Fibroblast of mammary gland (primary cell): ENCODE measurements around the gene HYAL3.
"Not testable (repeated sequence)": the region's sequence is repeated elsewhere in the genome, so short reads cannot be mapped to it uniquely, and the experiment has no call there.

Experiments
- DNase-seq: peaks from one replicate; pipeline ENCODE4 v3.0.0-alpha.2; 2010; ENCODE audit warnings: low read depth
- H3K4me3 ChIP-seq: 2 replicates; pipeline ENCODE4 v1.5.1; 2011; ENCODE audit warnings: low read depth, mild to moderate bottlenecking, low read length, moderate library complexity; ENCODE audit not compliant: control insufficient read depth
- TF ChIP-seq, protein P1 (sequence below): conservative IDR thresholded peaks from 2 replicates; pipeline ENCODE4 v1.5.1; 2011; ENCODE audit warnings: low read depth, low read length, inconsistent platforms; ENCODE audit not compliant: control insufficient read depth, insufficient read depth

Gene HYAL3

DNA sequence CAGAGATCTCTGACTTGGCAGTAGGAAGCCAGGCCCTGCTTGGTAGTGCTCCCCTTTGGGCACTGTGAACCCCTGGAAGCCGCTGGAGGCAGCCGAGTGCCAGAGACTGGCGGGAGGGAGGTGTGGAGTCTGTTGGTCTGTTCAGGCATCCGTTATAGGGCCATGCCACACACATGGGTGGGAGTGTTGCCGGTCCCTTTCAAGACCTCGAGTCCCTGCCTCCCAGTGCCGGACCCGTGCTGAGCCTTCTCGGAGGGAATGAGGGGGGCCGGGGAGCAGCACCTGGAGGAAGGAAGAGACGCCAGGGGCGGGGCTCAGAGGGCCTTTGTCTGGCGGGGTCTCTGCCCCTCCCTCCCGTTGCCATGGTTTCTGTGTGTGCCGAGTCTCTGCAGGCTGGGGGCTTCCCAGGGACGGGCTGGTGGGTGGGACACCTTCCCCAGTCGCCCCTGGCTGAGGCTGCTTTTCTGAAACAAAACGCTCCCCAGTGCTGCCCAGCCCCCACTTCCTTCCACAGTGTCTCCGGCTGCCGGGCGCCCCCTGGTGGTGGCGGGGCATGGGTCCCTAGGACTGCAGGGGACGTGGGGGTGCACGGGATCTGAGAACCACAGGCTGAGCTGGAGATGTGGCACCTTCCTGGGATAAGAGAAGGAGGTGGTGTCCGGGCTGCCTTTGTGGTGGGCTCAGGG, 53.2 kb downstream of the HYAL3 start:
- TF ChIP-seq, protein P1, sequence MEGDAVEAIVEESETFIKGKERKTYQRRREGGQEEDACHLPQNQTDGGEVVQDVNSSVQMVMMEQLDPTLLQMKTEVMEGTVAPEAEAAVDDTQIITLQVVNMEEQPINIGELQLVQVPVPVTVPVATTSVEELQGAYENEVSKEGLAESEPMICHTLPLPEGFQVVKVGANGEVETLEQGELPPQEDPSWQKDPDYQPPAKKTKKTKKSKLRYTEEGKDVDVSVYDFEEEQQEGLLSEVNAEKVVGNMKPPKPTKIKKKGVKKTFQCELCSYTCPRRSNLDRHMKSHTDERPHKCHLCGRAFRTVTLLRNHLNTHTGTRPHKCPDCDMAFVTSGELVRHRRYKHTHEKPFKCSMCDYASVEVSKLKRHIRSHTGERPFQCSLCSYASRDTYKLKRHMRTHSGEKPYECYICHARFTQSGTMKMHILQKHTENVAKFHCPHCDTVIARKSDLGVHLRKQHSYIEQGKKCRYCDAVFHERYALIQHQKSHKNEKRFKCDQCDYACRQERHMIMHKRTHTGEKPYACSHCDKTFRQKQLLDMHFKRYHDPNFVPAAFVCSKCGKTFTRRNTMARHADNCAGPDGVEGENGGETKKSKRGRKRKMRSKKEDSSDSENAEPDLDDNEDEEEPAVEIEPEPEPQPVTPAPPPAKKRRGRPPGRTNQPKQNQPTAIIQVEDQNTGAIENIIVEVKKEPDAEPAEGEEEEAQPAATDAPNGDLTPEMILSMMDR: peak; percentile 91
- peak overlapping the region; percentile 32 for H3K4me3 ChIP-seq
- DNase-seq: peak; percentile 85

DNA sequence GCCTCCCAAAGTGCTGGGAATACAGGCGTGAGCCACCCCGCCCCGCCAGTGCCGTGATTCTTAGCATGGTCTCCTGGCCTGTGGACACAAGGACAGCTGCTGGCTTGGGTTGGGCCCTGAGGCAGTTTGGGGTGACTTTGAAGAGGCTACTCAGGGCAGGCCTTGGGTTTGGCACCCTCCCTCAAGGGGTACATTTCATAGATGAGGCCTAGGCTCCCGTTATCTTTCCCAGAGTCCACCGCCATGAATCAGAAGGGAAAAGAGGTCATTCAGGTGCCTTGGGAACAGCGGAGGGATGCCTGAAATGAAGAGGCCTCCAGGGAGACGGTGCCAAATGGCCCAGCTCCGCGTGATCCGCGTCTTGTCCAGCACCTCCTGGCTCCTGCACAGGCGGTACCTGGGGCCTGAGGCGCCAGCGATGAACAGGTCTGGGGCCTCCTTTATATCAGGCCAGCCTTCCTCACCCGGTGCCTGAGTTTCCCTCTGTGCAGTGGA, 53.9 kb downstream of the HYAL3 start:
- no peak overlapping the region for H3K4me3 ChIP-seq
- DNase-seq: no peak
- TF ChIP-seq, protein P1: no peak

DNA sequence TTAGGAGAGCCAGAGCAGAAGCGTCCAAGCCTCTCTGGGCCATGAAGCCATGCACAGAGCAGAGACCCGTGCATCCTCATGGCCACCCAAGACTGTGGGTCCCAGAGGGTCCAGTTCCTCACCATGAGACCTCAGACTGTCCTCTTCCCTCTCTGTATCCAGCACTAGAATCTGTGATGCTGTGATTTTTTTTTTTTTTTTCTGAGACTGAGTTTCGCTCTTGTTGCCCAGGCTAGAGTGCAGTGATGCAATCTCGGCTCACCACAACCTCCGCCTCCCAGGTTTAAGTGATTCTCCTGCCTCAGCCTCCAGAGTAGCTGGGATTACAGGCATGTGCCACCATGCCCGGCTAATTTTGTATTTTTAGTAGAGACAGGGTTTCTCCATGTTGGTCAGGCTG, 54.4 kb downstream of the HYAL3 start:
- not testable (repeated sequence) for H3K4me3 ChIP-seq, DNase-seq

DNA sequence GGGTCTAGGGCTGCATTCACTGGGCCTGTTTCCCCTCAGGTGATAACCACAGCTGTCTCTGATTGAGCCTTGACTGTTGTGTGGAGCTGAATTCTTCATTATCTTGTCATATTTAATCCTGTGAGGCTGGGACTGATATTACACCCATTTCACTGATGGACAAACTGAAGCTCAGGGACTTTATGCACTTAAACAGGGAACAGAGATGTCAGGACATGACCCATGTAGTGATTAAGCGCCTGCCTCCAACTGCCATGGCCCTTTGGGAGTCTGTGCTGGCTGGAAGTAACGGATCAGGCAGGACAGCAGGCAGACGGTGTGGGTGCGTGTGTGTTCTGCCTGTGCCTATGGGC, 55.7 kb downstream of the HYAL3 start:
- DNase-seq: no peak

DNA sequence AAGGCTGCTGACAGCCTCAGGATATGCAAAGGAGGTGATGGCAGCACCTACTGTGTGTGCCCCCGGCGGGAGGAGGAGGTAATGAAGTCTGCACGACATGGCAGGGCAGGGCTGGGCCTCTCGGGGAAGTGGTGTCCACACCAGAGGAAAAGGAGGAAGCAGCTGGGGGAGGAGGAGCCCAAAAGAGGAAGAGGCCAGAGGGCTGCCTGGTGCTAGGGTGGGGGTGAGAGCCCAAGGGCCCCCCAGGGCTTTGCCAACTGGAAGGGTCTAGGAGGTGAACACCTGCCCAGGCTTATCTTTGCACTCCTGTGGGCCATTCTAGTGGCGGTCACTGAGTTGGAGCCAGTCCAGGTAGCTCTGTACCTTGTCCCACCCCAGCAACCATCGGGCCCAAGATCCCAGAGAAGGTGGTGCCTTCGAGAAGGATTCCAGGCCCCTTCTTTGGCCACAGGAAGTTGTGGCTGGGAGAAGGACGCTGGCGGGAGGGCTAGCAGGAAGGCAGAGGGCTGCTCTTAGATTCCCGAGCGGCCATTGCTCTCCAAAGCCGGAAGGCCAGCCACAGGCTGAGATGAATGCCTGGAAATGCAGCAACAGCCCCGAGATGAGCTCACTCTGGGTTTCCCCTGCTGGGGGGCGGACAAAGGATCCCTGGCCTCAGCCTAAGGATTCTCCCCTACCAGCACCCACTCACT, 56.2 kb downstream of the HYAL3 start:
- DNase-seq: peak; percentile 58
- H3K4me3 ChIP-seq: no peak overlapping the region
- TF ChIP-seq, protein P1: no peak

More for the DNA sequence above, 55.7 kb downstream of the HYAL3 start:
- TF ChIP-seq, protein P1: no peak
- H3K4me3 ChIP-seq: no peak overlapping the region
